GM19328 (cell line): Measurements from ENCODE around the gene TAF6L.
"Not testable (repeated sequence)": the region's sequence is repeated elsewhere in the genome, so short reads cannot be mapped to it uniquely, and the experiment has no call there.

Experiments used
- ATAC-seq: cut with Tn5 transposase; IDR thresholded peaks from one replicate; pipeline ENCODE4 v1.9.1; 2021; ENCODE audit warnings: mild to moderate bottlenecking, moderate library complexity; ENCODE audit not compliant: unreplicated experiment

TAF6L gene, protein sequence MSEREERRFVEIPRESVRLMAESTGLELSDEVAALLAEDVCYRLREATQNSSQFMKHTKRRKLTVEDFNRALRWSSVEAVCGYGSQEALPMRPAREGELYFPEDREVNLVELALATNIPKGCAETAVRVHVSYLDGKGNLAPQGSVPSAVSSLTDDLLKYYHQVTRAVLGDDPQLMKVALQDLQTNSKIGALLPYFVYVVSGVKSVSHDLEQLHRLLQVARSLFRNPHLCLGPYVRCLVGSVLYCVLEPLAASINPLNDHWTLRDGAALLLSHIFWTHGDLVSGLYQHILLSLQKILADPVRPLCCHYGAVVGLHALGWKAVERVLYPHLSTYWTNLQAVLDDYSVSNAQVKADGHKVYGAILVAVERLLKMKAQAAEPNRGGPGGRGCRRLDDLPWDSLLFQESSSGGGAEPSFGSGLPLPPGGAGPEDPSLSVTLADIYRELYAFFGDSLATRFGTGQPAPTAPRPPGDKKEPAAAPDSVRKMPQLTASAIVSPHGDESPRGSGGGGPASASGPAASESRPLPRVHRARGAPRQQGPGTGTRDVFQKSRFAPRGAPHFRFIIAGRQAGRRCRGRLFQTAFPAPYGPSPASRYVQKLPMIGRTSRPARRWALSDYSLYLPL

DNA sequence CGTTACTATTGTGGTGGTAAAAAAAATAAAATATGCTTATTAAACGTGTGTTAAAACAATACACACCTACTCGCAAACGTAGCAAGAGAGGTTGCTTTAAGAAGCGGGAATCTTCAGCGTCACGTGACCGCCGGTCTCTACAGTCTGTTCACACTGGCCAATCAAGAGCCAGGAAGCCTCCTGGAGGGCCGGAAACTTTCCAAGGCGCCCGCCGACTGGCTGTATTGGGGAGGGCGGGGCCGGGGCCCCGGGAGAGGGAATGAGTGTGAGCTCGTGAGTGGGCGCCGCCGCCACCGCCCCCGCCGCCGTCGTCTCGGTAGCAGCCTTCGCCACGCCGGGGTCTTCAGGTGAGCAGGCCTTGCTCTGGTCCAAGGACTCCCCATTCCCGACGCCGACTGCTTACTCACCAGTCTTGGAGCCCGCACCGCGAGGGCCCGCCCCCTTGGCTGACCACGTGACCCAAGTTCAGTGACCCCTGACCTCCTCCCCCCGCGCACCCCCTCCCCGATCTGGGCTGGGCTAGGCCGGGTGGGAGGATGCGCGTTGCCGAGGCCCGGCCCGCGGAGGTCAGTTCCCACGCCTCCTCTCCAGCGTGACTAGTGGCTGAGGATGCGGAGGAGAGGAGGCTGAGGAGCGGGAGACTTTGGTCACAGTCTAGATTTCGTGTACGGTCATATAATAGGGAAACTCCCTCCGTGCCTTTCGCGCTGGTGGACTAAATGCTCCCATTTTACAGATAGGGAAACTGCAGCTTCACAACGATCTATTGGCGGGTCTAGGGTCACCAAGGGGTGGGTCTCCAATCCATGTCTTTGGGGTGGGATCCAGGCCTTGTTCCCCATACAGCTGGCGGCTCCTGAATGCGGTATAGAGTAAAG, at the start of gene TAF6L:
TAF6L (plus strand) TSS at position 253 of the 878 bp plus-strand sequence. CDS start 4,388 bp downstream, outside the sequence.
- ATAC-seq = peak; percentile 87

DNA sequence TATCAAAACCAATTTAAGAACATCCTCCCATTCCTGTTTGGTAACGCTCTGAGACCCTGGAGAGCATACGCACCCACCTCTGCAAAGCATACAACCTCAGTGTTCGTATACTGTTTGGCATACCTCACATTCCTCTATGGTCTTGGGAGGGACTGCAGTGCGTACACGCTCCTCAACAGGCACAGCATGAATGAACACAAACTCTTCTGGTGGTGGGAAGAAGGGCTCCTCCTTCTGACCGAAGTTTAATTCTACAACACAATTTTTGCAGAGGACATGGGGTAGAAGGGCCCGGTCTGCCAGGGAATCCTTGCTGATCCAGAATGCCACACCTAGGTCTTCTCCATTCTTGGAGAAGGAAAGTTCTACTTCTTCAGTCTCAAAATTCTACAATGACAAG, 49.2 kb upstream of the TAF6L start:
- no peak for ATAC-seq

DNA sequence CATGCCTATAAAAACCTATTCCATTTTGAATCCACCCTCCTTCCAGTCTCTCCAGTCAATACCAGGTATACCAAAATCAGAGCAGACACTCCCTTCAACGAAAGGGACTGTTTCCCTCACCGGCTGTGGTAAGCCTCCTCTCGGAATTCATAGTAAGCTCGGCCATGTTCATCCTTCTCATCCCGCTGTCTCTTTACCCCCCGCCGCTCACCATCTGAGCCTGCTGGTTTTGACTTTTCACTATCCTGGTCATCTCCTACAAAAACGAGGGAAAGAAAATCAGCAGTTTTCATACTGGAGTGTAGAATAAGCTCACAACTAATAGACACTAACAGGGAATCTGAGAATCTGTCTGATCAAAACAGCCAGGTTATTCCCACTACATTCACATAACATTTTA, 47.0 kb upstream of the TAF6L start:
- no peak for ATAC-seq

DNA sequence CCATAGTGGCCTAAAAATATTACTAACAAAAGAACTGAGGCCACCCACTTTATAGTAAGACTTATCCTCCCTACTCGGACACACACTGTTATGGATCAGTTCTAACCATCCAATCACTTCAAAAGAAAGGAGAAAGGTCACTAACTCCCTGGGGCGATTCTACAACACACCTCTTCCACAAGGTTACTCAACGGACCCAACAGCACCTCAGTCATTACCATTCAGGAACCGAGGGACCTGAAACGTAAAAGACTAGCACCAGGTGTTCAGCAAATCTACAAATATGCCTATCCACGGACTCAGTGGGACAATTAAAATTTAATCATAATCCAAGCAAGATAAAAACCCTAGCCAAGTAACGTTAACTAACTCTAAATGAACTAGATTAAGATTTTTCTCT, 45.5 kb upstream of the TAF6L start:
- no peak for ATAC-seq

DNA sequence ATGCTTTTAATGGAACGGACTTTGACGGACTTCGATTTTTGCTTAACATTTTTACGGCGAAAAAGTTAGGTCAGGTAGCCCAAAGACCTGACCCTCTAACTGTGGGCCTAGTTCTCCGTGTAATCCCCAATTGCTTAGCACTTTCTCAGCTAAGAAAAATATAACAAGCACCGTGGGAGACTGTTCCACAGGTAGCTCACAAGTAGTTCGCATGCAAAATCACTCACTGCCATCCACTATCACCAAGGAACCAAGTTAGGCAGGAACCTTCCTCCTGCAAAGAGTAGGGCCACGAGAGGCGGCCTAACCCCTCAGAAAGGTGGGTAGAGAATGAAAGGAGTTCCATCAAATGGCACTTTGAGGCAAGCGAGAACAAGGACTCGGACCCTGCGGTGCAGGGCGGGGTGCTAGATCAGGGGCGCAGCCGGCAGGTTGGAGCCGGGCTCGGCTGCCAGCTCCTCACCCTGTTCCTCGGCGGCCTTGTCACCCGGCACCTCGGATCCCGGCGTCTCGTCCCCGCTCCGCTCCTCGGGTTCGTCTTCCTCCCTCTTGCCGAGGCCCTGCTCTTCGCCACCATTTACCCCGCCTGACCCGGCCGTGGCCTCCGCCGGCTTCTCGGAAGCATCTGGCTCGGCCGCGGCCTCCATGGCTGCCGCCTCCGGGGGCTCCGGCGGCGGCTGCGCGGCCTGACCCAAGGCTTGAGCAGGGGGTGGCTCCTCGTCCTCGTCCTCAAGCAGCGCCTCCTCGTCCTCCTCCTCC, 44.9 kb upstream of the TAF6L start:
- ATAC-seq = no peak

DNA sequence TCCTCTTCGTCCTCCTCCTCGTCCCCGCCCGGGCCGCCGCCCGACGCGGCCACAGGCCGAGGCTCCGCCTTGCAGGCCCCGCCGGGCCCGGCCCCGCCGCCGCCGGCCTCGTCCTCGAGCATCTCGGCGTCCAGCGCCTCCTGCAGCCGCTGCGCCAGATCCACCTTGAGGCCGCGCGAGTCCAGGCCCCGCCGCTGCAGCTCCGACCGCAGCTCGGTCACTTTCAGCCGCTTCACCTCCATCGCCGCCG, 44.4 kb upstream of the TAF6L start:
- peak; percentile 8 for ATAC-seq

DNA sequence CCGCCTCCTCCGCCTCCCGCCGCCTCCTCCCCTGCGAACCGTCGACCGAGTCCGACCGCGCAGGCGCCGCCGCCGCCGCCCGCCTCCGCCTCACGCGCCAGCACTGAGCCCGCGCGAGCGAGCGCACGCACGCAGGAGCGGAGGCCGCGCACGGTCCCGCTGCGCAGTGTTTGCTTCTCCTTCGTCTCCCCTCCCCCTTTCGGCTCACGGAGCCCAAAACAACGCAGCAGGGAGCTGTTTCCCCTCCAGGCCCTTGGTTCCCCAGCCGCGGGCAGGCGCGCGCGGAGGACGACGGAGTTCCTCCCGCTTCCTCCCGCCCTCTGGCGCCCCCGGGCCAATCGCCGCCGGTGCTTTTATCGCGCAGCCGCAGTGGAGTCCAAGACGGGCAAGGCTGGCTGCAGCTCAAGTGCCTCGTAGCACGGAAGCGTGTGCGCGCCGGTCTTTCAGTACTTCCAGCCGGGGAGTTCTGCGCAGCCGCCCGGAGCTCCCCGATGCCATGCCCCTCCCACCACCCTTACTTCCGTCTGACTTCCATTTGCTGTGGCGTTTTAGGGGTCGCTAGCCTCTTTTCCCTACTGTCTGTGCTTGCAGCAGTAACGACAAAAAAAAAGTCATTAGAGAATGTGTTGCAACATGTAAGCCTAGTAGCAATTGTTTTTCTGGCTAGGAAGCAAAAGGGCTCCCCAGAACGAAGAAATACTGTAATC, 43.9 kb upstream of the TAF6L start, which contains the start of gene HNRNPUL2:
HNRNPUL2 (minus strand) TSS at position 293 of the 707 bp plus-strand sequence. CDS start 301 bp downstream, outside the sequence.
- peak; percentile 66 for ATAC-seq

DNA sequence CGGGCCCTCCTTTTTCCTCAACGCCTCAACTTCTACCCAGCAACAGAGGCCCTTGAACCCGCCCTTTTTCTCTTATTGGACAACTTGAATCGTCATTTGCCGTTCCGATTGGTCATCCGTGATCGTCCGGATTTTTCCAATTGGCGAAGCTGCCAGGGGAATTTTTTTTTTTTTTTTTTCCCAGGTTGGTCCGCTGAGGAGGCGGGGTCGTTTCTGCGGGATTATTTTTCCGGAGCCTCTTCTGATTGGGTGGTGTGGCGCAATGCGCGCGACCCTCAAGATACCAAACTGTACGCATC, 43.4 kb upstream of the TAF6L start:
- peak; percentile 43 for ATAC-seq

DNA sequence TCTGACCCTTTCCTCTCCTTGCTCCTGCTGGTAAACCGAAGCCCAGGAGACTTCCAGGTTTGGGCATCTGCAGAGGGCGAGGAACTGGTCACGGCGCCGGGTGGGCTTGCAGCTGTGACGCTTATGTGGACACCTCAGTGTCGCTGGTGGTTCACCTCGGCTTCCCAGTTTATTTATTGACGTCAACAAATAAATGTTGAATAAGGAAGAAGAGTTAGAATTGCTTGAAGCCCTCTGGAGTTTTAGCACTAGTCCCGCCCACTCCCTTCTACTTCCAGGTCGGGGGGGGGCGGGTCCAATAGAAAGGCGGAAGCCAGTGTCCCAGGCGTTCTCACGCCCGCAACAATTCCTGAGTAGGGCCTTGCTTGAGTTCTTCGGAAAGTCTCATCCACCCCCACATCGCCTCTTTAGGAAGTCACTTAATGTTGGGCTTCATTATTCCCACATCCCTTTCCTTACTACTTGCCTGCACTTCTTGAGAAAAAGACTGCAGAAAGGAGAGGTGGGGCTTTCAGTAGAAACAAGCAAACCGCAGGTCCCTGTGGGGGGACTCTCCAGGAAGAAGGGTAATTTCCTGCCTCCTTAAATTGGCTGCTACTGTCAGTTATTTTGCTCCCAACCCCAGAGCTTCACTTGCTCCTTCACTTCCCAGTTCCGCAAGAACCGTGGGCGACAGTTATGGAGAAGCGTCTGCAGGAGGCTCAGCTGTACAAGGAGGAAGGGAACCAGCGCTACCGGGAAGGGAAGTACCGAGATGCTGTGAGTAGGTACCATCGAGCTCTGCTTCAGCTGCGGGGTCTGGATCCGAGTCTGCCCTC, 42.8 kb upstream of the TAF6L start, which contains the start of gene TTC9C:
TTC9C (plus strand) TSS at position 316 of the 818 bp plus-strand sequence; CDS start at position 679, 363 bp downstream.
- ATAC-seq = no peak

DNA sequence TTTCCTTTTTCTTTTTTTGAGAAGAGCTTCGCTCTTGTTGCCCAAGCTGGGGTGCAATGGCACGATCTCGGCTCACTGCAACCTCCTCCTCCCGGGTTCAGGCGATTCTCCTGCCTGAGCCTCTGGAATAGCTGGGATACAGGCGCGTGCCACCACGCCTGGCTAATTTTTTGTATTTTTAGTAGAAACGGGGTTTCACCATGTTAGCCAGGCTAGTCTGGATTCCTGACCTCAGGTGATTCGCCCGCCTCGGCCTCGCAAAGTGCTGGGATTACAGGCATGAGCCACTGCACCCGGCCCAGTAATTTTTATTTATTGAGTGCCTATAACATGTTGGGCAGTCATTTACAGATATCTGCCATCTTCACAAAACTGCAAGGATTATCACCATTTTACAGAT, 41.1 kb upstream of the TAF6L start:
- ATAC-seq = not testable (repeated sequence)

DNA sequence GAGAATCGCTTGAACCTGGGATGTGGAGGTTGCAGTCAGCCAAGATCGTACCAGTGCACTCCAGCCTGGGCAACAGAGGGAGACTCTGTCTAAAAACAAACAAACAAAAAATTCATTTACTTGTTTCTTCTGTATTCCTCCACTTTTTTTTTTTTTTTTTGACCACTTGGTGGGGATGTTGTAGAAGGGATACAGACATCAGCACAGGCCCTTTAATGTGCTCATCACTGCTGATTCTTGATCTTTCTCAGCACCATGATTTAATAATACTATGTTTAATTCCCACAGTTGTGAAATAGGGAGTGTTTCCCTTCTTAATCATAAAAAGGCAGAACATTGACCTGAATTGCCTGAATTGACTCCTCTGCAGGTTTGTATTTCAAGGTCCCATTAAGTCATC, 38.4 kb upstream of the TAF6L start:
- no peak for ATAC-seq

DNA sequence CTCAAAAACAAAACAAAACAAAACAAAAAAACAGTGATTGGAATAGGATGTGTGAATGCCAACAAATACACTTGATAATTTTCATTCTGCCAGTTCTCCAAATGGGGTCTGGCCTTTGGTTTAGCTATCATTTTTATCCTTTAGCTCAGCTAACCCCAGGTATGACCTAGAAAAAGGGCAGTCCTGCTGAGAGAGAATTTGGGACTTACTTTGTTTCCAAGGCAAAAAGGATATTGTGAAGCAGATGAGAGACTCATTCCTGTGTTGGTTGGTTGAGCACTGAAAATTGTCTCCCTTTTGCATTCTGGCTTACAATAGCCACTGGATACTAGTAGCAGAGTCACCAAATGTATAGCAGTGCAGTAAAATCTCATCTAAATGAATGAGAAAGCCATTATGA, 34.0 kb upstream of the TAF6L start:
- no peak for ATAC-seq

DNA sequence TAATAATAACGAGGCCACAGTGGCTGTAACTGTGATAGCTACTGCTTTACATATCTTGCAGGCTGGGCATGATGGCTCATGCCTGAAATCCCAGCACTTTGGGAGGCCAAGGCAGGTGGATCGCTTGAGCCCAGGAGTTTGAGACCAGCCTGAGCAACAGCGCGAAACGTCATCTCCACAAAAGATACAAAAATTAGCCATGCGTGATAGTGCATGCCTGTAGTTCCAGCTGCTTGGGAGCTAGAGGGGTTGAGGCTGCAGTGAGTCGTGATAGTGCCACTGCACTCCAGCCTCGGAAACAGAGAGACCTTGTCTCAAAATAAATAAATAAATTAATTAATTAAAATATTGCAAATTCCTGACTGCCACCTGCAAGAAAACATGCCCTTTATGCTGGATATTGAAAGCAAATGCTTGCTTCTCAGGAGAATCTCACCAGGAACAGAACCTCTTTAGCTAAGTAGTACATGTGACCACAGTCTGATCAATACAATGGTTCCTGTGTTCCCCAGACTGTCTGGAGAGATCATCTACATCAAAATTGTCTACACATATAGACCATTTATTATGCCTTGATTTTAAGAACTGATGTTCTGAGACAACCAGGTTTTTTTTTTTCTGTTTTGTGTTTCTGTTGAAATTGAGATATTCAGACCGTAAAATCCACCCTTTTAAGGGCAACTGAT, 23.6 kb upstream of the TAF6L start:
- no peak for ATAC-seq

DNA sequence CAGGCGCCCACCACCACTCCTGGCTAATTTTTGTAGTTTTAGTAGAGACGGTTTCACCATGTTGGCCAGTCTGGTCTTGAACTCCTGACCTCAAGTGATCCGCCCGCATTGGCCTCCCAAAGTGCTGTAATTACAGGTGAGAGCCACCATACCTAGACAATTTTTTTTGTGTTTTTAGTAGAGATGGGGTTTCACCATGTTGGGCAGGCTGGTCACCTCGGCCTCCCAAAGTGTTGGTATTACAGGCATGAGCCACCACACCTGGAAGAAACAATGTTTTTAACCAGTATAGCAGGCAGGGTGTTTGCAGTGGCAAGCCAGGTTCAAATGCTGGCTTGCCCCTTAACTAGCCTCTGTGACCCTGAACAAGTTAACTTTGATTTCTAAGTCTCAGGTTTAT, 21.3 kb upstream of the TAF6L start:
- not testable (repeated sequence) for ATAC-seq

DNA sequence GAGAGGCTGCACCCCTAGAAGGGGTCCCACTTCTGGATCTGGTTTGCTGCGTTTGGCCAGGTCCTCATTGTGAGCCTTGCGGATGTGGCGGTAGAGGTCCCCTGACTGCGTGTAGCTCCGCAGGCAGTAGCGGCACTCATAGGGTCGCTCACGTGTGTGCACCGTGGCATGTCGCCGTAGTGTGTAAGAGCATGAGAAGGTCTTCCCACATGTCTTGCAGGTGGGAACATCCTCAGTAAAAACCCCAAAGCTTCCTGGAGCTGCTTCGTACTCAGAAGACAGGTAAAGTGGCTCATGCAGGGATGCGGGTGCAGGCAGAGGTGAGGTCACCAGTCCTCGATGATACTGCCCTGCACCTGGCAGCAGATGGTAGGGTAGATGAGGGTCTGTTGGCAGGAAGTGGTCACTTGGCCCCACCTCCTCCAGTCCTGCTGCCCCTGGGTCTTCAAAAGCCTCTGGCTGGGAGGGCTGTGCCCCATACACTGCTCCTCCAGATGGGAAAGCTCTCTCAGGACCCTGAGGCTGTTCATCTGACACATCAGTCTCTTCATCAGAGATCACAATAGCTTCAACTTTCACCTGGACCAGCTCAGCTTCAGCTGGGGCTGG, 18.9 kb upstream of the TAF6L start:
- ATAC-seq = no peak

DNA sequence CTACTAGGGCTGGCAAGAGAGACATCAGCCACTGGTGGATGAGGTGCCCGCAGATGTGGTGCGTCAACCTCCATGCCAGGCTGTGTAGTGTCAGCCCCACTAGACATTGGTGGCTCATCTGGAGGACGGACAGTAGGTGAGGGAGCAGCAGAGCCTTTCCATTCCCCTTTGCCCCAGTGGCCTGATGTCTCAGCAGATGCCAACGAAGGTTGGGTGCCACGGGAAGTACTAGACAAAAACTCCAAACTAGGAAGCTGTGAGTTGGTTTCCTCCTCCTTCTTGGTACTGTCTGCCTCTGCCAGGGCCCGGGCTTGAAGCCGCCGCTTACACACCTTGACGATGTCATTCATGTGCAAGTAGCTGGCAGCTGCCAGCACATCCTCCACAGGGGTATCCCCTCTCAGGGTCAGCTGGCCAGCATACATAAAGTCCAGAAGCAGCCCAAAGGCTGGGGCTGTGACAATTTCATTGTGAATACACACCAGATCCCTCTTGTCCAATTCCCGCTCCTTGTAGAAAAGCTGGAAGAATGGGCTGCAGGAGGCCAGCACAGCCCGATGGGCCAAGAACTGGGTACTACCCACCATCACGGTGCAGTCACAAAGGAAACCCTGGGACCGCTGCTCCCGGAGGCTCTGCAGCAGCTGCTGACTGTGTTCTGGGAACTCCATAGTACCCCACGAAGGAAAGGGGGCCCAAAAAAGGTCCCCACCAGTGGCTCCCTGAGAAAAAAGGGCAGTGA, 18.0 kb upstream of the TAF6L start:
- no peak for ATAC-seq

DNA sequence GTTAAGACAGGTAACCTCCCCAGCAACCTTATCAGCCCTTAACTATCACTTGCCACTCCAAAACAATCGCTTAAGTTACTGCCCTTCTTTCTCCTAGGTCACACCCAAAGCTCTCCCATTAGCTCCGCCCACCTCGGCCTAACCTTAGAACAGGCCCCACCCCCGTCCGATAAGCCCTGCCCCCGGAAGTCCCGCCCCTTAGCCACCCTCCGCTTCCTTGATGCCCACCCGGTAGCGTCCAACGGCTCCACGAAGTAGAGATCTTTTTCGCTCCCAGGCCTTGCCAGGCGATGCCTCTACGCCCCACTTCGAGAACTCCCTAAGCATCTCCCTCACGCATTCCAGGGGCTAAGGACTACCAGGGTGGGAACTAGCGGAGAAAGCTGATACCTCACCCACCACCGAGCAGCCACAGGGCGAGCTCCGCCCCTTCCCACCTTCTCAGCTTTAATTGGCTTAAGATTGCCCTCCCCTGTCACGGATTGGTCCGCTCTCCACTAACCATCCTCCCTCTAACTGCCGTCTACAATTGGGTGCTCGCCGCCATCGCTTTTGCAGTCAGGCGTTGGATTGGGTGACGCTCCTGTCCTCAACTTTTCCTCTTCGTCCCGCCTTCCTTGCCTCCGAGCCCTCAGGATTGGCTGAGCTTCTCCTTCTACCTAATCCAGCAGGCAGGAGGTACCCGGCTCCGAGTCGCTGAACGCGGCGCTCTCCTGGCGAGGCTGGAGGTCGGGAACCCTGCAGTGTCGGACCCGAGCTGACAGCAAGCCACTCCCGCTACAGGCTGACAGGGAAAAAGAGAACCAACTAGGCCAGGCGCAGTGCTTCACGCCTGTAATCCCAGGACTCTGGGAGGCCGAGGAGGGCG, 17.2 kb upstream of the TAF6L start, which contains the start of gene ZBTB3:
ZBTB3 (minus strand) TSS at position 425 of the 868 bp plus-strand sequence. CDS start 496 bp downstream, outside the sequence.
- ATAC-seq = peak; percentile 94
